HEK293 (cell line): ENCODE results near the gene ILK.

ENCODE experiments used
- CTCF ChIA-PET: fragments of 350-600 bp; formaldehyde crosslinking; extraction: SDS; loops from one replicate; lab custom pipeline; 2021; ENCODE audit warnings: antibody characterized with exemption; lab: Yijun Ruan, JAX
- POLR2A ChIA-PET: fragments of 300-600 bp; formaldehyde crosslinking; extraction: SDS; loops from one replicate; lab custom pipeline; 2020; ENCODE audit warnings: antibody characterized with exemption, inconsistent platforms; lab: Yijun Ruan, JAX
- H3K27ac ChIP-seq: fragments of 200-500 bp; sonication (Bioruptor generic); 2 replicates; pipeline ENCODE4 v1.5.1; 2014; ENCODE audit warnings: low read depth, low read length, control low read depth, inconsistent platforms; ENCODE audit errors: extremely low read depth
- H3K36me3 ChIP-seq, 2 experiments: fragments of 200-500 bp in 1 of 2; sonication (Bioruptor generic) in 1 of 2; 1 replicate in 1 of 2; 2 replicates in 1 of 2; pipeline ENCODE4 v1.5.1; 2014 to 2017; ENCODE audit warnings: inconsistent platforms in 2 of 2, low read length in 2 of 2; ENCODE audit not compliant: control insufficient read depth in 2 of 2, insufficient read depth in 1 of 2
- H3K4me1 ChIP-seq: fragments of 200-500 bp; sonication (Bioruptor generic); 2 replicates; pipeline ENCODE4 v1.5.1; 2014; ENCODE audit warnings: mild to moderate bottlenecking, low read length, inconsistent platforms; ENCODE audit not compliant: control insufficient read depth, insufficient read depth
- H3K4me3 ChIP-seq: 2 replicates; pipeline ENCODE4 v1.5.1; 2011; ENCODE audit warnings: low read depth, mild to moderate bottlenecking, control low read depth, low read length, moderate library complexity
- H3K9me3 ChIP-seq: fragments of 200-500 bp; sonication (Bioruptor generic); 2 replicates; pipeline ENCODE4 v1.5.1; 2014; ENCODE audit warnings: low read depth, low read length, inconsistent platforms; ENCODE audit not compliant: control insufficient read depth, insufficient read depth
- GLI2 ChIP-seq: fragments of 450-650 bp; formaldehyde crosslinking; IDR thresholded peaks from 2 replicates; pipeline ENCODE4; 2017; ENCODE audit warnings: missing biosample characterization, missing genetic modification characterization, low read depth, borderline replicate concordance
- KLF7 ChIP-seq: fragments of 450-650 bp; formaldehyde crosslinking; IDR thresholded peaks from 2 replicates; pipeline ENCODE4 v1.5.1; 2016; ENCODE audit warnings: missing biosample characterization, missing genetic modification characterization, borderline replicate concordance
- KLF8 ChIP-seq: fragments of 450-650 bp; formaldehyde crosslinking; IDR thresholded peaks from 2 replicates; pipeline ENCODE4 v1.5.1; 2016; ENCODE audit warnings: missing biosample characterization, missing genetic modification characterization
- PRDM1 ChIP-seq: fragments of 450-650 bp; formaldehyde crosslinking; IDR thresholded peaks from 2 replicates; pipeline ENCODE4; 2016; ENCODE audit warnings: missing biosample characterization, missing genetic modification characterization
- RBAK ChIP-seq: fragments of 450-650 bp; formaldehyde crosslinking; IDR thresholded peaks from 2 replicates; pipeline ENCODE4 v1.5.1; 2016; ENCODE audit warnings: missing biosample characterization, missing genetic modification characterization
- REPIN1 ChIP-seq: fragments of 450-650 bp; formaldehyde crosslinking; IDR thresholded peaks from 2 replicates; pipeline ENCODE4 v1.5.1; 2017; ENCODE audit warnings: missing biosample characterization, missing genetic modification characterization, low read depth
- SCRT1 ChIP-seq: fragments of 450-650 bp; formaldehyde crosslinking; IDR thresholded peaks from 2 replicates; pipeline ENCODE4 v1.5.1; 2016; ENCODE audit warnings: missing biosample characterization, missing genetic modification characterization, borderline replicate concordance
- ZNF10 ChIP-seq: fragments of 450-650 bp; formaldehyde crosslinking; IDR thresholded peaks from 2 replicates; pipeline ENCODE4 v1.5.1; 2017; ENCODE audit warnings: missing biosample characterization, missing genetic modification characterization
- ZNF19 ChIP-seq: fragments of 450-650 bp; formaldehyde crosslinking; IDR thresholded peaks from 2 replicates; pipeline ENCODE4; 2016; ENCODE audit warnings: missing biosample characterization, missing genetic modification characterization, low read depth
- ZNF24 ChIP-seq: fragments of 450-650 bp; formaldehyde crosslinking; IDR thresholded peaks from 2 replicates; pipeline ENCODE4 v1.5.1; 2016; ENCODE audit warnings: missing biosample characterization, missing genetic modification characterization
- ZNF404 ChIP-seq: fragments of 450-650 bp; formaldehyde crosslinking; IDR thresholded peaks from 2 replicates; pipeline ENCODE4 v1.5.1; 2017; ENCODE audit warnings: missing biosample characterization, missing genetic modification characterization
- ZNF610 ChIP-seq: fragments of 450-650 bp; formaldehyde crosslinking; IDR thresholded peaks from 2 replicates; pipeline ENCODE4 v1.5.1; 2016; ENCODE audit warnings: missing biosample characterization, missing genetic modification characterization, borderline replicate concordance
- ZNF660 ChIP-seq: fragments of 450-650 bp; IDR thresholded peaks from 2 replicates; pipeline ENCODE4 v1.5.1; 2018; ENCODE audit warnings: missing biosample characterization, mild to moderate bottlenecking, missing genetic modification characterization
- ZNF677 ChIP-seq: fragments of 450-650 bp; IDR thresholded peaks from 2 replicates; pipeline ENCODE4 v1.5.0; 2018; ENCODE audit warnings: missing biosample characterization, mild to moderate bottlenecking, missing genetic modification characterization, moderate library complexity
- ZXDB ChIP-seq: fragments of 450-650 bp; formaldehyde crosslinking; IDR thresholded peaks from 2 replicates; pipeline ENCODE4 v1.5.1; 2016; ENCODE audit warnings: missing biosample characterization, missing genetic modification characterization
- TF ChIP-seq, protein P1 (sequence below): fragments of 450-650 bp; formaldehyde crosslinking; IDR thresholded peaks from 2 replicates; pipeline ENCODE4 v1.5.1; 2016; ENCODE audit warnings: missing biosample characterization, missing genetic modification characterization
- TF ChIP-seq, protein P2 (sequence below): fragments of 450-650 bp; formaldehyde crosslinking; IDR thresholded peaks from 2 replicates; pipeline ENCODE4 v1.5.1; 2016; ENCODE audit warnings: missing biosample characterization, missing genetic modification characterization, borderline replicate concordance
- TF ChIP-seq, protein P3 (sequence below): fragments of 450-650 bp; formaldehyde crosslinking; IDR thresholded peaks from 2 replicates; pipeline ENCODE4 v1.5.1; 2016; ENCODE audit warnings: missing biosample characterization, missing genetic modification characterization
- TF ChIP-seq, protein P4 (sequence below): fragments of 450-650 bp; formaldehyde crosslinking; IDR thresholded peaks from 2 replicates; pipeline ENCODE4 v1.5.1; 2016; ENCODE audit warnings: missing biosample characterization, missing genetic modification characterization

The ILK gene

DNA sequence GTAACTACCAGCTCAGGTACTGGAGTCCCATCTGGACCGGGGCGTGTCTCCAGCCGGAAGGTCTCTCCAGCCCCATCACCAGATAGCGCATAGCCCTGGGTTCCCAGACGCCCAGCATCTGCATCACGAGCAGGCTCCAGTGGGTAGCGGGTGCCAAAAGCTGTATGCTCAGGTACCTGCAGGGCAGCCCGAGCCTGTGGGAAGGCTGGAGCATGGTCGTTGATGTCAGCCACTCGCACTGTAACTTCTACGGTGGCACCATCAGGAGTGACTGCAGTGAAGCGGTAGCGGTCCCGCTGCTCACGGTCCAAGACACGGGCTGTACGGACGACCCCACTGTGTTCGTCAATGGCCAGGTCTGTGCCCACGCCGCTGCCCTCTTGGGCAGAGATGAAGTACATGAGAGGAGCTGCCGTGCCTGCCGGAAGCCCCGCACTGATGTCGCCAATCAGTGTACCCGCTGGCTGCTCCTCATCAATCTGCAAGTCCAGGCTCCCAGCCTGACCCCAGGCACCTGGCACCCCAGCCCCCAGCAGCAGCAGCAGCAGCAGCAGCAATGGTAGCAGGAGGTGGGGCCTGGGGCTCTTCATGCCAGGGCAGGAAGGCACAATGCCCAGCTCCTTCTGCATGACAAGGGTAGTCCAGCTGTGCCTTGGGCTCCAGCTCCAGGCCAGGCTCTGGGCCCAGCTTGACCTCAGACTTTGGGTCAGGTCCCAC is 37.6 kb downstream of the ILK start (continued):
- TF ChIP-seq ZNF677 (tag by site-specific recombination) (no peak), REPIN1 (tag by site-specific recombination) (no peak), KLF7 (tag by site-specific recombination) (no peak)
- TF ChIP-seq, protein P1, sequence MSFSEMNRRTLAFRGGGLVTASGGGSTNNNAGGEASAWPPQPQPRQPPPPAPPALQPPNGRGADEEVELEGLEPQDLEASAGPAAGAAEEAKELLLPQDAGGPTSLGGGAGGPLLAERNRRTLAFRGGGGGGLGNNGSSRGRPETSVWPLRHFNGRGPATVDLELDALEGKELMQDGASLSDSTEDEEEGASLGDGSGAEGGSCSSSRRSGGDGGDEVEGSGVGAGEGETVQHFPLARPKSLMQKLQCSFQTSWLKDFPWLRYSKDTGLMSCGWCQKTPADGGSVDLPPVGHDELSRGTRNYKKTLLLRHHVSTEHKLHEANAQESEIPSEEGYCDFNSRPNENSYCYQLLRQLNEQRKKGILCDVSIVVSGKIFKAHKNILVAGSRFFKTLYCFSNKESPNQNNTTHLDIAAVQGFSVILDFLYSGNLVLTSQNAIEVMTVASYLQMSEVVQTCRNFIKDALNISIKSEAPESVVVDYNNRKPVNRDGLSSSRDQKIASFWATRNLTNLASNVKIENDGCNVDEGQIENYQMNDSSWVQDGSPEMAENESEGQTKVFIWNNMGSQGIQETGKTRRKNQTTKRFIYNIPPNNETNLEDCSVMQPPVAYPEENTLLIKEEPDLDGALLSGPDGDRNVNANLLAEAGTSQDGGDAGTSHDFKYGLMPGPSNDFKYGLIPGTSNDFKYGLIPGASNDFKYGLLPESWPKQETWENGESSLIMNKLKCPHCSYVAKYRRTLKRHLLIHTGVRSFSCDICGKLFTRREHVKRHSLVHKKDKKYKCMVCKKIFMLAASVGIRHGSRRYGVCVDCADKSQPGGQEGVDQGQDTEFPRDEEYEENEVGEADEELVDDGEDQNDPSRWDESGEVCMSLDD (tag by site-specific recombination): no peak
- TF ChIP-seq, protein P2, sequence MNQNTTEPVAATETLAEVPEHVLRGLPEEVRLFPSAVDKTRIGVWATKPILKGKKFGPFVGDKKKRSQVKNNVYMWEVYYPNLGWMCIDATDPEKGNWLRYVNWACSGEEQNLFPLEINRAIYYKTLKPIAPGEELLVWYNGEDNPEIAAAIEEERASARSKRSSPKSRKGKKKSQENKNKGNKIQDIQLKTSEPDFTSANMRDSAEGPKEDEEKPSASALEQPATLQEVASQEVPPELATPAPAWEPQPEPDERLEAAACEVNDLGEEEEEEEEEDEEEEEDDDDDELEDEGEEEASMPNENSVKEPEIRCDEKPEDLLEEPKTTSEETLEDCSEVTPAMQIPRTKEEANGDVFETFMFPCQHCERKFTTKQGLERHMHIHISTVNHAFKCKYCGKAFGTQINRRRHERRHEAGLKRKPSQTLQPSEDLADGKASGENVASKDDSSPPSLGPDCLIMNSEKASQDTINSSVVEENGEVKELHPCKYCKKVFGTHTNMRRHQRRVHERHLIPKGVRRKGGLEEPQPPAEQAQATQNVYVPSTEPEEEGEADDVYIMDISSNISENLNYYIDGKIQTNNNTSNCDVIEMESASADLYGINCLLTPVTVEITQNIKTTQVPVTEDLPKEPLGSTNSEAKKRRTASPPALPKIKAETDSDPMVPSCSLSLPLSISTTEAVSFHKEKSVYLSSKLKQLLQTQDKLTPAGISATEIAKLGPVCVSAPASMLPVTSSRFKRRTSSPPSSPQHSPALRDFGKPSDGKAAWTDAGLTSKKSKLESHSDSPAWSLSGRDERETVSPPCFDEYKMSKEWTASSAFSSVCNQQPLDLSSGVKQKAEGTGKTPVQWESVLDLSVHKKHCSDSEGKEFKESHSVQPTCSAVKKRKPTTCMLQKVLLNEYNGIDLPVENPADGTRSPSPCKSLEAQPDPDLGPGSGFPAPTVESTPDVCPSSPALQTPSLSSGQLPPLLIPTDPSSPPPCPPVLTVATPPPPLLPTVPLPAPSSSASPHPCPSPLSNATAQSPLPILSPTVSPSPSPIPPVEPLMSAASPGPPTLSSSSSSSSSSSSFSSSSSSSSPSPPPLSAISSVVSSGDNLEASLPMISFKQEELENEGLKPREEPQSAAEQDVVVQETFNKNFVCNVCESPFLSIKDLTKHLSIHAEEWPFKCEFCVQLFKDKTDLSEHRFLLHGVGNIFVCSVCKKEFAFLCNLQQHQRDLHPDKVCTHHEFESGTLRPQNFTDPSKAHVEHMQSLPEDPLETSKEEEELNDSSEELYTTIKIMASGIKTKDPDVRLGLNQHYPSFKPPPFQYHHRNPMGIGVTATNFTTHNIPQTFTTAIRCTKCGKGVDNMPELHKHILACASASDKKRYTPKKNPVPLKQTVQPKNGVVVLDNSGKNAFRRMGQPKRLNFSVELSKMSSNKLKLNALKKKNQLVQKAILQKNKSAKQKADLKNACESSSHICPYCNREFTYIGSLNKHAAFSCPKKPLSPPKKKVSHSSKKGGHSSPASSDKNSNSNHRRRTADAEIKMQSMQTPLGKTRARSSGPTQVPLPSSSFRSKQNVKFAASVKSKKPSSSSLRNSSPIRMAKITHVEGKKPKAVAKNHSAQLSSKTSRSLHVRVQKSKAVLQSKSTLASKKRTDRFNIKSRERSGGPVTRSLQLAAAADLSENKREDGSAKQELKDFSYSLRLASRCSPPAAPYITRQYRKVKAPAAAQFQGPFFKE (tag by site-specific recombination): no peak

DNA sequence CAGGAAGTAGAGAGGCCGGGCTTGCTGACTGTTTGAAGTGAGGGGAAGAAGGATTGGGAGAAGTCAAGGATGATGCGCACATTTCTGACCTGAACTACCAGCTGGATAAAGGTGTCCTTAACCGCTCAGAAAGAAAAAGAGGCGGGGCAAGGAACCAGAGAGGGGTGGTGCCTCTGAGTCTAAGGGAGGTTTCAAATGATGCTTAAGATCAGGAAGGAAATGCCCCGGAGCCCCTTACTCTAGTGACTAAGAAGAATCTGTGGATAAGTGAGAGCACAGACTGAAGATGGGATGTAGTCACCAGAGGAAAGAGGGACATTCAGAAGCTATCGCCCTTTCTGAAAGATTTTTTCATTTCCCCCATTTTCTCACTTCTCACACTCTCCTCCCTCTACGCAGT is 39.4 kb downstream of the ILK start:
- no peak overlapping the region for H3K4me3 ChIP-seq
- ChIA-PET POLR2A (interaction anchor here (0.8 kb wide), 1 partner anchor 16 kb away, joined by 3 read pairs; no protein-coding TSS in a partner anchor), CTCF (no interaction called here)
- TF ChIP-seq ZNF24 (tag by site-specific recombination) (no peak), ZNF10 (tag by site-specific recombination) (no peak), KLF7 (tag by site-specific recombination) (no peak), ZNF660 (tag by site-specific recombination) (no peak), KLF8 (tag by site-specific recombination) (no peak), ZNF19 (tag by site-specific recombination) (no peak), ZNF404 (tag by site-specific recombination) (no peak), RBAK (tag by site-specific recombination) (no peak), ZXDB (tag by site-specific recombination) (no peak), SCRT1 (no peak), ZNF610 (tag by site-specific recombination) (no peak), PRDM1 (tag by site-specific recombination) (no peak), GLI2 (no peak)
- TF ChIP-seq, protein P1 (tag by site-specific recombination): no peak
- TF ChIP-seq, protein P3, sequence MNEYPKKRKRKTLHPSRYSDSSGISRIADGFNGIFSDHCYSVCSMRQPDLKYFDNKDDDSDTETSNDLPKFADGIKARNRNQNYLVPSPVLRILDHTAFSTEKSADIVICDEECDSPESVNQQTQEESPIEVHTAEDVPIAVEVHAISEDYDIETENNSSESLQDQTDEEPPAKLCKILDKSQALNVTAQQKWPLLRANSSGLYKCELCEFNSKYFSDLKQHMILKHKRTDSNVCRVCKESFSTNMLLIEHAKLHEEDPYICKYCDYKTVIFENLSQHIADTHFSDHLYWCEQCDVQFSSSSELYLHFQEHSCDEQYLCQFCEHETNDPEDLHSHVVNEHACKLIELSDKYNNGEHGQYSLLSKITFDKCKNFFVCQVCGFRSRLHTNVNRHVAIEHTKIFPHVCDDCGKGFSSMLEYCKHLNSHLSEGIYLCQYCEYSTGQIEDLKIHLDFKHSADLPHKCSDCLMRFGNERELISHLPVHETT (tag by site-specific recombination): no peak
- TF ChIP-seq, protein P4, sequence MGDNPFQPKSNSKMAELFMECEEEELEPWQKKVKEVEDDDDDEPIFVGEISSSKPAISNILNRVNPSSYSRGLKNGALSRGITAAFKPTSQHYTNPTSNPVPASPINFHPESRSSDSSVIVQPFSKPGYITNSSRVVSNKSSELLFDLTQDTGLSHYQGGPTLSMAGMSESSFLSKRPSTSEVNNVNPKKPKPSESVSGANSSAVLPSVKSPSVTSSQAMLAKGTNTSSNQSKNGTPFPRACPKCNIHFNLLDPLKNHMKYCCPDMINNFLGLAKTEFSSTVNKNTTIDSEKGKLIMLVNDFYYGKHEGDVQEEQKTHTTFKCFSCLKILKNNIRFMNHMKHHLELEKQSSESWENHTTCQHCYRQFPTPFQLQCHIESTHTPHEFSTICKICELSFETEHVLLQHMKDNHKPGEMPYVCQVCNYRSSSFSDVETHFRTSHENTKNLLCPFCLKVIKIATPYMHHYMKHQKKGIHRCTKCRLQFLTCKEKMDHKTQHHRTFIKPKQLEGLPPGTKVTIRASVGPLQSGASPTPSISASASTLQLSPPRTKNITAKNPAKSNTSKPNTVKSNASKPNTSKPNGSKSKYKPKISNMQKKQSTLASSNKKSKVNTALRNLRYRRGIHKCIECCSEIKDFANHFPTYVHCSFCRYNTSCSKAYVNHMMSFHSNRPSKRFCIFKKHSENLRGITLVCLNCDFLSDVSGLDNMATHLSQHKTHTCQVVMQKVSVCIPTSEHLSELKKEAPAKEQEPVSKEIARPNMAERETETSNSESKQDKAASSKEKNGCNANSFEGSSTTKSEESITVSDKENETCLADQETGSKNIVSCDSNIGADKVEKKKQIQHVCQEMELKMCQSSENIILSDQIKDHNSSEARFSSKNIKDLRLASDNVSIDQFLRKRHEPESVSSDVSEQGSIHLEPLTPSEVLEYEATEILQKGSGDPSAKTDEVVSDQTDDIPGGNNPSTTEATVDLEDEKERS: no peak
- H3K4me1 ChIP-seq: no peaks in the 10 kb centered on the region
- peaks cover 0 to 17% of the 10 kb centered on the region in 2 experiments; a peak in 1 of 3 replicates for H3K36me3 ChIP-seq
- H3K27ac ChIP-seq: no peak overlapping the region
- H3K9me3 ChIP-seq: no peaks in the 10 kb centered on the region
